DND-41 (cell line): Measurements from ENCODE around the gene DPH6.

Experiments
- CTCF ChIP-seq: IDR thresholded peaks from 2 replicates; pipeline ENCODE4 v1.5.1; 2012; ENCODE audit warnings: borderline replicate concordance, low read length, moderate library complexity, mild to moderate bottlenecking; ENCODE audit not compliant: poor library complexity, severe bottlenecking; ENCODE audit errors: extremely low read depth
- EZH2 ChIP-seq: IDR thresholded peaks from 3 replicates; pipeline ENCODE4 v1.6.1; 2012; ENCODE audit warnings: borderline replicate concordance, low read depth, mild to moderate bottlenecking, moderate library complexity, low read length, inconsistent platforms; ENCODE audit not compliant: severe bottlenecking

GRCh38 chr15:35329521-35329961 is 216.4 kb downstream of the DPH6 start:
- TF ChIP-seq CTCF (no peak), EZH2 (no peak)
